IMR-90 (cell line): ENCODE data around the gene SKIC3. TPM values are rescaled to one million over a fixed set of nuclear protein-coding genes. Genes with fewer than 3 reads are reported as not detected.

Experiments
- ATAC-seq: fragments of 200-7000 bp; cut with Tn5 transposase; 2 replicates; pipeline ENCODE4 v1.9.1; 2020; ENCODE audit warnings: low read depth, mild to moderate bottlenecking, moderate library complexity
- BruUV-seq: library from RNA; stranded (reverse); fragments of 400-500 nt; replicated peaks from 2 replicates; lab custom pipeline; 2021; lab: Mats Ljungman, UMichigan
- CTCF ChIA-PET: fragments of 300-600 bp; formaldehyde crosslinking; extraction: SDS; loops from one replicate; lab custom pipeline; 2021; ENCODE audit warnings: antibody characterized with exemption; lab: Yijun Ruan, JAX
- POLR2A ChIA-PET: fragments of 300-600 bp; sonication (Branson Sonifier 250); formaldehyde crosslinking; loops from one replicate; lab custom pipeline; 2022; ENCODE audit warnings: antibody characterized with exemption; ENCODE audit not compliant: unreplicated experiment; lab: Charles Lee
- DNase-seq: peaks from one replicate; pipeline ENCODE4 v3.0.0; 2013
- H2AFZ ChIP-seq: replicated peaks from 2 replicates; pipeline ENCODE3; 2013; ENCODE audit warnings: low read length, mild to moderate bottlenecking; ENCODE audit not compliant: poor library complexity
- H2AK5ac ChIP-seq: 2 replicates; pipeline ENCODE4 v1.6.1; 2013; ENCODE audit warnings: low read depth, low read length, inconsistent platforms
- H2AK9ac ChIP-seq: replicated peaks from 2 replicates; pipeline ENCODE3; 2013; ENCODE audit warnings: mild to moderate bottlenecking, low read depth, low read length, moderate library complexity; ENCODE audit not compliant: poor library complexity
- H2BK120ac ChIP-seq: 2 replicates; pipeline ENCODE4 v1.6.1; 2013; ENCODE audit warnings: low read depth, low read length, inconsistent platforms
- H2BK15ac ChIP-seq: 3 replicates; pipeline ENCODE4 v1.6.1; 2013; ENCODE audit warnings: low read depth, low read length, inconsistent platforms
- H2BK20ac ChIP-seq: 2 replicates; pipeline ENCODE4 v1.6.1; 2013; ENCODE audit warnings: low read depth, mild to moderate bottlenecking, inconsistent platforms, low read length, moderate library complexity
- H2BK5ac ChIP-seq: 2 replicates; pipeline ENCODE4 v1.6.1; 2013; ENCODE audit warnings: mild to moderate bottlenecking, low read depth, low read length, inconsistent platforms; ENCODE audit not compliant: poor library complexity, severe bottlenecking
- H3K14ac ChIP-seq: replicated peaks from 2 replicates; pipeline ENCODE4 v1.6.1; 2013; ENCODE audit warnings: low read depth, low read length, inconsistent platforms
- H3K18ac ChIP-seq: 2 replicates; pipeline ENCODE4 v1.6.1; 2013; ENCODE audit warnings: low read depth, low read length, control low read depth
- H3K23ac ChIP-seq: 2 replicates; pipeline ENCODE4 v1.6.1; 2013; ENCODE audit warnings: low read depth, low read length, inconsistent platforms
- H3K27ac ChIP-seq: 2 replicates; pipeline ENCODE4 v1.5.1; 2013; ENCODE audit warnings: mild to moderate bottlenecking, control low read depth, low read length; ENCODE audit not compliant: insufficient read depth
- H3K27me3 ChIP-seq: 2 replicates; pipeline ENCODE4 v1.6.1; 2013; ENCODE audit warnings: low read length; ENCODE audit not compliant: control insufficient read depth, insufficient read depth
- H3K36me3 ChIP-seq: 2 replicates; pipeline ENCODE4 v1.6.1; 2013; ENCODE audit warnings: low read length, mixed read lengths; ENCODE audit not compliant: control insufficient read depth, insufficient read depth
- H3K4ac ChIP-seq: 2 replicates; pipeline ENCODE4 v1.6.1; 2013; ENCODE audit warnings: low read depth, low read length, inconsistent platforms
- H3K4me1 ChIP-seq: 2 replicates; pipeline ENCODE4 v1.6.1; 2013; ENCODE audit warnings: low read length, mixed read lengths; ENCODE audit not compliant: control insufficient read depth, insufficient read depth
- H3K4me2 ChIP-seq: 2 replicates; pipeline ENCODE4 v1.6.1; 2013; ENCODE audit warnings: low read depth, mild to moderate bottlenecking, control low read depth, low read length, moderate library complexity
- H3K4me3 ChIP-seq: 2 replicates; pipeline ENCODE4 v1.5.1; 2013; ENCODE audit warnings: low read depth, mild to moderate bottlenecking, control low read depth, low read length, moderate library complexity; ENCODE audit not compliant: insufficient read depth
- H3K56ac ChIP-seq: 2 replicates; pipeline ENCODE4 v1.6.1; 2013; ENCODE audit warnings: low read length, inconsistent platforms; ENCODE audit not compliant: insufficient read depth; ENCODE audit errors: extremely low read depth
- H3K79me1 ChIP-seq, 2 experiments: 2 replicates each; pipeline ENCODE4 v1.6.1; 2013; ENCODE audit warnings: low read length in 2 of 2, inconsistent platforms in 1 of 2, low read depth in 1 of 2
- H3K9ac ChIP-seq: 2 replicates; pipeline ENCODE4 v1.6.1; 2013; ENCODE audit warnings: low read depth, low read length, control low read depth
- H3K9me1 ChIP-seq: 2 replicates; pipeline ENCODE4 v1.6.1; 2013; ENCODE audit warnings: low read length, inconsistent platforms; ENCODE audit not compliant: insufficient read depth
- H3K9me3 ChIP-seq: 2 replicates; pipeline ENCODE4 v1.6.1; 2013; ENCODE audit warnings: low read length; ENCODE audit not compliant: control insufficient read depth, insufficient read depth
- H4K20me1 ChIP-seq: 2 replicates; pipeline ENCODE4 v1.6.1; 2013; ENCODE audit warnings: low read length, inconsistent platforms; ENCODE audit not compliant: insufficient read depth
- H4K5ac ChIP-seq: 2 replicates; pipeline ENCODE4 v1.6.1; 2013; ENCODE audit warnings: mild to moderate bottlenecking, low read depth, low read length, control low read depth
- H4K8ac ChIP-seq, 2 experiments: 2 replicates each; pipeline ENCODE4 v1.6.1; 2013; ENCODE audit warnings: low read depth in 2 of 2, low read length in 2 of 2, control low read depth in 1 of 2, inconsistent platforms in 1 of 2
- H4K91ac ChIP-seq: 2 replicates; pipeline ENCODE4 v1.6.1; 2013; ENCODE audit warnings: low read depth, low read length, inconsistent platforms; ENCODE audit not compliant: insufficient read depth
- POLR2A ChIP-seq: IDR thresholded peaks from 2 replicates; pipeline ENCODE4 v1.6.1; 2012; ENCODE audit warnings: mild to moderate bottlenecking, low read depth, low read length
- WGBS, 2 experiments: methylation state at CpG; one replicate each; pipeline versions ENCODE4 v1.1.5 to v1.1.7; 2013; ENCODE audit warnings: missing lambda C conversion rate in 2 of 2; ENCODE audit not compliant: insufficient read length in 1 of 2; ENCODE audit errors: extremely low coverage in 2 of 2; 5-methylcytosine and 5-hydroxymethylcytosine counted together
- dilution Hi-C: fragments of 300-500 bp; cut with HindIII; formaldehyde crosslinking; loops from one replicate; pipeline ENCODE4 v1.14.3; 2018; ENCODE audit warnings: low sequenced_read_pairs; ENCODE audit not compliant: unreplicated experiment
- in situ Hi-C: fragments of 300-500 bp; cut with MboI; formaldehyde crosslinking; loops from 3 replicates; pipeline ENCODE4 v1.14.3; 2019; ENCODE audit warnings: low sequenced_read_pairs, inconsistent platforms, mixed read lengths
- intact Hi-C: fragments of 100-400 bp; cut with micrococcal nuclease; formaldehyde crosslinking; loops from 2 replicates; pipeline ENCODE4 v1.10.0; 2022
- polyA plus RNA-seq, 3 experiments: library from polyadenylated mRNA; depleted of rRNA; stranded (reverse); fragments of >200 nt; gene quantifications; 2 replicates each; pipeline ENCODE4 v1.2.3, GENCODE V29; 2012; ENCODE audit warnings: low replicate concordance in 1 of 3
- total RNA-seq: library from RNA; depleted of rRNA; stranded (reverse); fragments of >200 nt; gene quantifications from 2 replicates; pipeline ENCODE4 v1.2.3, GENCODE V29; 2012

The SKIC3 gene
- total and polyA plus RNA-seq, 2 of the 4 experiments (the other 2 are of a cell fraction), result 47.1 to 145 TPM

DNA sequence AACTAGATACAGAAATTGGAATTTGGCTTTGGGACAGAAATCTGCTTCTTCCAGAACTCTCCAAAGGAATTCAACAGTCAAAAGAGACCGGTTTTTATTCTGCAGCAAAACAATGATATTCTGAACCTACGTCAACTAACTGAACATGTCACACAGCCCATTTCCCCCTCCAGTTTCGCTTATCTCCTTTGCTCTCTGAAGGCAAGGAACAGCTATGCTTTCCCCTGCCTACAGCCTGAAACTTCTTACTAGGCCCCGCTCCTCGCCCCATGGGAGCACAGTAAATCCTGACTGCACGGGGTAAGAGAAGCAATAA lies 488 bp downstream of the SKIC3 start:
- Histone ChIP-seq H3K9ac (peak overlapping the region; percentile 62), H3K14ac (peak overlapping the region; percentile 92), H2AK9ac (peak overlapping the region; percentile 94), H4K5ac (peak overlapping the region; percentile 27; the same call in 1 of the 2 replicates), H2AFZ (peak overlapping the region; percentile 98), H3K56ac (peak overlapping the region; percentile 57), H4K8ac (peak overlapping the region; percentile 13 to 87), H3K23ac (peak overlapping the region; percentile 57; the same call in 1 of the 2 replicates), H3K9me1 (peaks cover 7% of the 10 kb centered on the region), H3K27ac (peak overlapping the region; percentile 54), H3K18ac (no peak overlapping the region; the same call in 1 of the 2 replicates), H4K20me1 (no peaks in the 10 kb centered on the region; the same call in 1 of the 2 replicates), H3K4me1 (peaks cover 6% of the 10 kb centered on the region), H3K4ac (peak overlapping the region; percentile 78), H3K4me2 (peak overlapping the region; percentile 85), H3K9me3 (no peaks in the 10 kb centered on the region), H3K79me1 (peaks cover 22 to 66% of the 10 kb centered on the region in 2 experiments), H2BK20ac (no peak overlapping the region), H2BK5ac (peak overlapping the region; percentile 57), H4K91ac (peak overlapping the region; percentile 57; the same call in 1 of the 2 replicates), H2BK120ac (peak overlapping the region; percentile 28; the same call in 1 of the 2 replicates), H3K36me3 (peaks cover 2% of the 10 kb centered on the region; the same call in 1 of the 2 replicates), H3K4me3 (peak overlapping the region; percentile 52), H2BK15ac (peak overlapping the region; percentile 13; the same call in 1 of the 3 replicates), H3K27me3 (no peaks in the 10 kb centered on the region), H2AK5ac (peak overlapping the region; percentile 57)
- WGBS, 2 experiments, result 0% methylated on average over 2 of the region's 6 CpGs; no CpG with 5 or more reads in 1 of the 2 experiments
- POLR2A ChIA-PET, result no interaction called here
- dilution Hi-C loops, result no loop called here
- CTCF ChIA-PET, result no interaction called here
- DNase-seq (no peak), ATAC-seq (no peak; the same call in 1 of the 2 replicates)
- no peak for TF ChIP-seq POLR2A
- intact Hi-C loops, result loop anchor here (10.0 kb wide), 1 partner anchor 181 kb away; the partner anchor contains the start of gene RHOBTB3
- in situ Hi-C loops, result loop anchor here (10.0 kb wide), 1 partner anchor 291 kb away; no protein-coding TSS in a partner anchor
- no TSS peak for BruUV-seq
